GM12878 (cell line): ENCODE data around the gene NUDT3. TPM values are rescaled to one million over a fixed set of nuclear protein-coding genes. Genes with fewer than 3 reads are reported as not detected.

Source experiments
- ATAC-seq: fragments of 200-7000 bp; cut with Tn5 transposase; 3 replicates; pipeline ENCODE4 v1.9.1; 2020; ENCODE audit warnings: mild to moderate bottlenecking, moderate library complexity
- BruUV-seq: library from RNA; stranded (reverse); fragments of 400-500 nt; replicated peaks from 2 replicates; lab custom pipeline; 2021; lab: Mats Ljungman, UMichigan
- CTCF ChIA-PET: fragments of 300-600 bp; sonication (Branson Sonifier 250); formaldehyde crosslinking; extraction: SDS; loops from one replicate; lab custom pipeline; 2021; ENCODE audit warnings: inconsistent platforms; lab: Yijun Ruan, JAX
- POLR2A ChIA-PET: fragments of 350-600 bp; formaldehyde crosslinking; extraction: SDS; loops from one replicate; lab custom pipeline; 2021; ENCODE audit warnings: inconsistent platforms; lab: Charles Lee
- RAD21 ChIA-PET: fragments of 300-600 bp; sonication (Branson Sonifier 250); formaldehyde crosslinking; loops from one replicate; lab custom pipeline; 2023; ENCODE audit warnings: antibody characterized with exemption; ENCODE audit not compliant: unreplicated experiment; lab: Charles Lee
- SMC1A ChIA-PET: fragments of 300-600 bp; sonication (Branson Sonifier 250); formaldehyde crosslinking; loops from one replicate; lab custom pipeline; 2023; ENCODE audit not compliant: unreplicated experiment, uncharacterized antibody; lab: Charles Lee
- DNase-seq: peaks from one replicate; pipeline ENCODE4 v3.0.0-alpha.2; 2011; ENCODE audit warnings: low read depth, low spot score
- FAIRE-seq: peaks from 3 replicates; lab custom pipeline; 2011; peaks lifted over from hg19 to GRCh38; lab: Jason Lieb, UNC
- H2AFZ ChIP-seq: 2 replicates; pipeline ENCODE4 v1.6.0; 2011; ENCODE audit warnings: low read depth, low read length, control low read depth; ENCODE audit not compliant: control insufficient read depth
- H3K27ac ChIP-seq: 2 replicates; pipeline ENCODE4 v1.5.1; 2011; ENCODE audit warnings: control low read depth; ENCODE audit not compliant: control insufficient read depth, insufficient read depth
- H3K27me3 ChIP-seq, 2 experiments: replicated peaks in 1 of 2; 2 replicates each; pipeline versions ENCODE4 v1.6.0 to v1.6.1; 2011; ENCODE audit warnings: low read length in 1 of 2; ENCODE audit not compliant: control insufficient read depth in 2 of 2, insufficient read depth in 2 of 2
- H3K36me3 ChIP-seq, 2 experiments: 2 replicates each; pipeline ENCODE4 v1.5.1; 2011; ENCODE audit warnings: low read length in 1 of 2; ENCODE audit not compliant: control insufficient read depth in 2 of 2, insufficient read depth in 2 of 2
- H3K4me1 ChIP-seq: 2 replicates; pipeline ENCODE4 v1.6.1; 2011; ENCODE audit warnings: mild to moderate bottlenecking, low read length, moderate library complexity, mixed read lengths; ENCODE audit not compliant: control insufficient read depth, insufficient read depth
- H3K4me2 ChIP-seq: 2 replicates; pipeline ENCODE4 v1.6.0; 2011; ENCODE audit warnings: control low read depth; ENCODE audit not compliant: control insufficient read depth, insufficient read depth
- H3K4me3 ChIP-seq: fragments of 200-600 bp; sonication (generic); 2 replicates; pipeline ENCODE4 v1.5.1; 2016
- H3K79me2 ChIP-seq: 2 replicates; pipeline ENCODE4 v1.6.0; 2011; ENCODE audit warnings: low read length; ENCODE audit not compliant: control insufficient read depth, insufficient read depth
- H3K9ac ChIP-seq: 2 replicates; pipeline ENCODE4 v1.8.0; 2011; ENCODE audit warnings: low read length, control low read depth, mixed read lengths; ENCODE audit not compliant: control insufficient read depth, insufficient read depth
- H3K9me3 ChIP-seq: replicated peaks from 3 replicates; pipeline ENCODE4 v1.5.1; 2011; ENCODE audit warnings: mild to moderate bottlenecking, low read length; ENCODE audit not compliant: control insufficient read depth, insufficient read depth
- H4K20me1 ChIP-seq: 2 replicates; pipeline ENCODE4 v1.6.0; 2011; ENCODE audit not compliant: control insufficient read depth, insufficient read depth
- BHLHE40 ChIP-seq, 2 experiments: fragments of 450-650 bp in 1 of 2; IDR thresholded peaks; 2 replicates each; pipeline ENCODE4 v1.6.1; 2011 to 2017; ENCODE audit warnings: low read depth in 2 of 2, borderline replicate concordance in 1 of 2, improper control_type of control experiment in 1 of 2, low read length in 1 of 2, mild to moderate bottlenecking in 1 of 2
- CREB1 ChIP-seq: IDR thresholded peaks from 2 replicates; pipeline ENCODE4 v1.6.1; 2012; ENCODE audit warnings: low read depth, mild to moderate bottlenecking, inconsistent platforms
- E2F4 ChIP-seq: IDR thresholded peaks from 2 replicates; pipeline ENCODE4 v1.6.1; 2012; ENCODE audit warnings: low read depth, low read length, improper control_type of control experiment
- E2F8 ChIP-seq: fragments of 450-650 bp; IDR thresholded peaks from 2 replicates; pipeline ENCODE4 v1.6.1; 2018; ENCODE audit warnings: mild to moderate bottlenecking, low read depth, moderate library complexity; ENCODE audit not compliant: partially characterized antibody
- ETV6 ChIP-seq, 2 experiments: fragments of 450-650 bp in 1 of 2; IDR thresholded peaks in 1 of 2; conservative IDR thresholded peaks in 1 of 2; 2 replicates each; pipeline ENCODE4 v1.6.1; 2014; ENCODE audit warnings: antibody characterized with exemption in 1 of 2, borderline replicate concordance in 1 of 2, low read depth in 1 of 2, mild to moderate bottlenecking in 1 of 2, moderate library complexity in 1 of 2
- FOS ChIP-seq: IDR thresholded peaks from 3 replicates; pipeline ENCODE4 v1.6.1; 2011; ENCODE audit warnings: borderline replicate concordance; ENCODE audit not compliant: insufficient read length; ENCODE audit errors: extremely low read depth
- GABPA ChIP-seq: IDR thresholded peaks from 2 replicates; pipeline ENCODE4 v1.6.1; 2014; ENCODE audit warnings: antibody characterized with exemption, low read depth, mild to moderate bottlenecking, inconsistent platforms
- IKZF1 ChIP-seq: fragments of 450-650 bp; conservative IDR thresholded peaks from 2 replicates; pipeline ENCODE4 v1.6.1; 2017; ENCODE audit warnings: antibody characterized with exemption, mild to moderate bottlenecking
- JUNB ChIP-seq: IDR thresholded peaks from 2 replicates; pipeline ENCODE4 v1.6.1; 2016; ENCODE audit warnings: antibody characterized with exemption, mild to moderate bottlenecking
- JUND ChIP-seq: IDR thresholded peaks from 2 replicates; pipeline ENCODE4 v1.6.1; 2012; ENCODE audit warnings: low read depth, mild to moderate bottlenecking, low read length, improper control_type of control experiment, moderate library complexity
- KDM1A ChIP-seq: fragments of 200-600 bp; sonication (generic); IDR thresholded peaks from 2 replicates; pipeline ENCODE4 v1.6.1; 2016; ENCODE audit warnings: borderline replicate concordance
- POLR2AphosphoS2 ChIP-seq: IDR thresholded peaks from 2 replicates; pipeline ENCODE4 v1.6.1; 2011; ENCODE audit warnings: low read depth, mild to moderate bottlenecking, low read length, improper control_type of control experiment, moderate library complexity
- RAD51 ChIP-seq: fragments of 450-650 bp; IDR thresholded peaks from 2 replicates; pipeline ENCODE4 v1.6.1; 2016; ENCODE audit warnings: moderate library complexity, mild to moderate bottlenecking, inconsistent platforms
- SREBF1 ChIP-seq: IDR thresholded peaks from 2 replicates; pipeline ENCODE4 v1.6.1; 2012; ENCODE audit warnings: mild to moderate bottlenecking, low read length
- SRF ChIP-seq, 2 experiments: IDR thresholded peaks; 2 replicates each; pipeline ENCODE4 v1.6.1; 2011; ENCODE audit warnings: low read depth in 2 of 2, low read length in 2 of 2, mild to moderate bottlenecking in 1 of 2, moderate library complexity in 1 of 2
- SUZ12 ChIP-seq: fragments of 200-600 bp; sonication (generic); IDR thresholded peaks from one replicate; pipeline ENCODE4 v1.6.1; 2018; ENCODE audit warnings: antibody characterized with exemption, mild to moderate bottlenecking; ENCODE audit not compliant: unreplicated experiment
- TARDBP ChIP-seq: IDR thresholded peaks from 2 replicates; pipeline ENCODE4 v1.6.1; 2016; ENCODE audit warnings: borderline replicate concordance
- ZBTB11 ChIP-seq: fragments of 450-650 bp; formaldehyde crosslinking; IDR thresholded peaks from 2 replicates; pipeline ENCODE4 v1.5.0; 2022; ENCODE audit warnings: mild to moderate bottlenecking, missing genetic modification characterization
- WGBS: methylation state at CpG from one replicate; pipeline ENCODE4 v1.1.6; 2016; ENCODE audit warnings: low lambda C conversion rate; ENCODE audit not compliant: insufficient replicate concordance, insufficient coverage; ENCODE audit errors: missing lambda C conversion rate; 5-methylcytosine and 5-hydroxymethylcytosine counted together
- in situ Hi-C: fragments of 300-500 bp; cut with MboI; formaldehyde crosslinking; loops from 9 replicates; pipeline ENCODE4 v1.14.3; 2018; ENCODE audit warnings: mixed read lengths
- intact Hi-C: fragments of 100-400 bp; cut with micrococcal nuclease; formaldehyde crosslinking; loops from one replicate; pipeline ENCODE4 v1.14.2; 2022; ENCODE audit not compliant: unreplicated experiment
- polyA plus RNA-seq, 11 experiments: library from polyadenylated mRNA; depleted of rRNA in 4 of 11; unstranded in 6 of 11; stranded (reverse) in 5 of 11; fragments of >200 nt; fragmentation: Nextera tagmentation in 4 of 11; fragmentation: Illumina TruSeq in 1 of 11; extraction: Ambion mirVana in 4 of 11; extraction: Trizol in 1 of 11; gene quantifications; 1 replicate in 1 of 11; 2 replicates in 10 of 11; pipeline versions ENCODE4 v1.2.1 to v1.2.3, GENCODE V29; 2011 to 2016; ENCODE audit warnings: inconsistent platforms in 2 of 11, missing spikeins in 2 of 11, low read depth in 1 of 11
- total RNA-seq, 4 experiments: library from RNA; depleted of rRNA in 3 of 4; stranded (reverse); fragments of >200 nt in 3 of 4; fragmentation: Illumina TruSeq in 1 of 4; extraction: Trizol in 1 of 4; gene quantifications; 2 replicates each; pipeline versions ENCODE4 v1.2.1 to v1.2.3, GENCODE V29; 2013 to 2021

NUDT3 gene
- total and polyA plus RNA-seq, 10 of the 15 experiments (the other 5 are each of a cell fraction or from before 2014, with no cell fraction given) = 2.4 to 32.3 (median 25.5) TPM

GRCh38 chr6:34305497-34305896 is 87.0 kb downstream of the NUDT3 start:
- Histone ChIP-seq H3K4me2 (no peak overlapping the region), H3K9me3 (no peaks in the 10 kb centered on the region), H3K27me3 (no peaks in the 10 kb centered on the region), H3K9ac (no peak overlapping the region), H3K36me3 (no peaks in the 10 kb centered on the region; a peak in 1 of 4 replicates), H3K4me1 (peaks cover 13% of the 10 kb centered on the region), H3K27ac (no peak overlapping the region), H2AFZ (no peak overlapping the region), H3K4me3 (no peak overlapping the region), H3K79me2 (peaks cover 15% of the 10 kb centered on the region), H4K20me1 (no peaks in the 10 kb centered on the region)
- intact Hi-C loops = no loop called here
- ChIA-PET POLR2A (interaction anchor here (1.0 to 1.2 kb wide), 2 partner anchors 12 kb away, joined by 3 read pairs; no protein-coding TSS in a partner anchor), RAD21 (interaction anchor here (0.8 to 1.2 kb wide), 2 partner anchors 69 to 110 kb away, joined by 3 read pairs; partner anchors contain the start of gene HMGA1), CTCF (interaction anchor here (0.6 to 1.9 kb wide), 3 partner anchors 10 to 49 kb away, joined by 3 to 7 read pairs (median 6); no protein-coding TSS in a partner anchor), SMC1A (interaction anchor here (0.6 to 2.8 kb wide), 4 partner anchors 10 to 109 kb away, joined by 3 to 26 read pairs (median 8); no protein-coding TSS in a partner anchor)
- WGBS = 83% methylated on average over 2 of the region's 2 CpGs
- ATAC-seq = no peak
- no peak for DNase-seq
- FAIRE-seq = no peak
- TSS peak; percentile 33 for BruUV-seq
- in situ Hi-C loops = no loop called here
- TF ChIP-seq JUND (no peak), E2F8 (no peak), ETV6 (conservative IDR thresholded peaks at IDR 0.05 in 1 of 2, IDR thresholded peaks at IDR 0.05 in 1 of 2; ENCODE audit: borderline replicate concordance in 1 of 2, low read depth in 1 of 2) (no peak), SRF (IDR thresholded peaks at IDR 0.05; ENCODE audit: low read depth in 2 of 2, low read length in 2 of 2) (no peak), ZBTB11 (CRISPR knock-in tag) (no peak), CREB1 (no peak), BHLHE40 (IDR thresholded peaks at IDR 0.05; ENCODE audit: borderline replicate concordance in 1 of 2, low read depth in 2 of 2, low read length in 1 of 2) (no peak), IKZF1 (no peak), TARDBP (no peak), JUNB (no peak), SUZ12 (no peak), E2F4 (no peak), POLR2AphosphoS2 (no peak), RAD51 (no peak), KDM1A (no peak), GABPA (no peak), SREBF1 (no peak), FOS (no peak)
